ENCODE results near the gene BTBD9. TPM values are rescaled to one million over a fixed set of nuclear protein-coding genes. Genes with fewer than 3 reads are reported as not detected.

BTBD9 gene
- total RNA-seq, 4 donors from 2014 or later, result 17.3 to 50.3 (median 37.8) TPM

DNA sequence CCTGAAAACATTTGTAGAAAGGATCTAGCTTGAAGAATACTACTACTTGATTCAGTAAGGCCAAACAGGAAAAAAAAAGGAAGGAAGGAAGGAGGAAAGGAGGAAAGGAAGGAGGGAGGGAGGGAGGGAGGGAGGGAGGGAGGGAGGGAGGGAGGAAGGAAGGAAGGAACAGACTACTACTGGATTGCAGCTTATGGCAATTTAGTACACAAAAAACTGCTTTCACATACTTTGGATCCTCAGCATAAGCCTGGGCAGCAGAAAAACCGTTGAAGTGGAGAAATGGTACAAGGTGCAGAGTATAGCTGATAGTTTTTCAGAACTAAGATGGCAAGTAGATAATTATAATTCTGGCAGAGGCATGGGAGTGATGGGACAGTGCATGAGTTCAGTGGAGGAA, 201.6 kb downstream of the BTBD9 start:
- no peaks in the 10 kb centered on the region for H3K36me3 ChIP-seq

DNA sequence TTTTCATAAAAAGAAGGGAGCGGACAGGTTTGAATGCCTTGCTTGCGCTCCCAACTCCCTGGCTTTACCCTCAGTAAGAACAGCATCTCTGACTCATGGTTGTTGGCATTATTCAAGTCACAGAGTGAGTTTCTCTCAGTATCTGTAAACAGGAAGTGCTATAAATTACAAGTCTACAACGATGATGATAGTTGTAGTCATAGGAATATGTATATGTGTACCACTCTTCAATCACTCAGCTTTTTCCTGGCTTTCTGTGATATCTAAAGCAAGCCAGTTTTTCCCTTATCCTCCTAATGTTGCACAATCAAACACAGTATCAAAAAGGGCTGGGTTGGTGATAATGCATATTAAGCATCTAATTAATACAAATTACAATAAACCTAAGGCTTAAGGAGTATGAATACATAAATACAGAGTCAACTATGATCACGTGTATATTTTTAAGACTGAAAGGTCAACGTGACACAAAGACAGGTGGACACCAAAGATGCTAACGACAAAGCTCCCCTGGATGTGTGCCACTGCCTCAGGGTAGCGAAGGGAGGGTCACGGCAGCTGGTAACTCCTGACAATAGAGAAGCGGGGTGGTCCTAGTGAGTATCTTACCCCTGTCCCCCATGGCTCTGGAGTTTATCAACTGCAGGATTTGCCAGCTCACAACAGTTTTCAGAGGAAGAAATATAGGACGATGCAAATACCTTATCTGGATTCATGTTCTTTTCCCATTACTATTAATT, 202.8 kb downstream of the BTBD9 start:
- Histone ChIP-seq H3K9me3 (no peaks in the 10 kb centered on the region), H3K36me3 (no peaks in the 10 kb centered on the region), H3K4me1 (no peaks in the 10 kb centered on the region), H3K27ac (no peak overlapping the region), H3K4me3 (no peak overlapping the region), H3K27me3 (no peaks in the 10 kb centered on the region)
- TF ChIP-seq POLR2A (IDR thresholded peaks at IDR 0.05), result no peak
- TF ChIP-seq, protein P1, sequence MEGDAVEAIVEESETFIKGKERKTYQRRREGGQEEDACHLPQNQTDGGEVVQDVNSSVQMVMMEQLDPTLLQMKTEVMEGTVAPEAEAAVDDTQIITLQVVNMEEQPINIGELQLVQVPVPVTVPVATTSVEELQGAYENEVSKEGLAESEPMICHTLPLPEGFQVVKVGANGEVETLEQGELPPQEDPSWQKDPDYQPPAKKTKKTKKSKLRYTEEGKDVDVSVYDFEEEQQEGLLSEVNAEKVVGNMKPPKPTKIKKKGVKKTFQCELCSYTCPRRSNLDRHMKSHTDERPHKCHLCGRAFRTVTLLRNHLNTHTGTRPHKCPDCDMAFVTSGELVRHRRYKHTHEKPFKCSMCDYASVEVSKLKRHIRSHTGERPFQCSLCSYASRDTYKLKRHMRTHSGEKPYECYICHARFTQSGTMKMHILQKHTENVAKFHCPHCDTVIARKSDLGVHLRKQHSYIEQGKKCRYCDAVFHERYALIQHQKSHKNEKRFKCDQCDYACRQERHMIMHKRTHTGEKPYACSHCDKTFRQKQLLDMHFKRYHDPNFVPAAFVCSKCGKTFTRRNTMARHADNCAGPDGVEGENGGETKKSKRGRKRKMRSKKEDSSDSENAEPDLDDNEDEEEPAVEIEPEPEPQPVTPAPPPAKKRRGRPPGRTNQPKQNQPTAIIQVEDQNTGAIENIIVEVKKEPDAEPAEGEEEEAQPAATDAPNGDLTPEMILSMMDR (IDR thresholded peaks at IDR 0.05), result no peak
- DNase-seq, result no peak

More for the DNA sequence above, 201.6 kb downstream of the BTBD9 start:
- Histone ChIP-seq H3K27ac (no peak overlapping the region), H3K9me3 (no peaks in the 10 kb centered on the region), H3K27me3 (no peaks in the 10 kb centered on the region), H3K4me1 (no peaks in the 10 kb centered on the region), H3K4me3 (no peak overlapping the region)
- TF ChIP-seq, protein P1 (IDR thresholded peaks at IDR 0.05), result no peak
- TF ChIP-seq POLR2A (IDR thresholded peaks at IDR 0.05), result no peak
- DNase-seq, result no peak

DNA sequence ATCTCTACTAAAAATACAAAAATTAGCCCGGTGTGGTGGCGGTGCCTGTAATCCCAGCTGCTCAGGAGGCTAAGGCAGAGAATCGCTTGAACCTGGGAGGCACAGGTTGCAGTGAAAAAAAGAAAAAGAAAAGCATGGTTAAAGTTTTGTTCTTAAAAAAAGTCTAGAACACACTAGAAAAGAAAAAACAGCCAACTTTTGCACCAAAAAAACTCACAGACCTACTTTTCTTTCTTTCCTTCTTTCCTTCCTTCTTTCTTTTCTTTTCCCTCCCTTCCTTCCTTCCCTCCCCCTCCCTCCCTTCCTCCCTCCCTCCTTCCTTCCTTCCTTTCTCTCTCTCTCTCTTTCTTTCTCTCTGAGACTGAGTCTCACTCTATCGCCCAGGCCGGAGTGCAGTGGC, 204.4 kb downstream of the BTBD9 start:
- TF ChIP-seq POLR2A (IDR thresholded peaks at IDR 0.05), result no peak
- H3K4me1 ChIP-seq, result no peaks in the 10 kb centered on the region
- H3K36me3 ChIP-seq, result no peaks in the 10 kb centered on the region
- no peak overlapping the region for H3K4me3 ChIP-seq
- H3K27me3 ChIP-seq, result no peaks in the 10 kb centered on the region
- no peaks in the 10 kb centered on the region for H3K9me3 ChIP-seq
- no peak overlapping the region for H3K27ac ChIP-seq
- no peak for DNase-seq

DNA sequence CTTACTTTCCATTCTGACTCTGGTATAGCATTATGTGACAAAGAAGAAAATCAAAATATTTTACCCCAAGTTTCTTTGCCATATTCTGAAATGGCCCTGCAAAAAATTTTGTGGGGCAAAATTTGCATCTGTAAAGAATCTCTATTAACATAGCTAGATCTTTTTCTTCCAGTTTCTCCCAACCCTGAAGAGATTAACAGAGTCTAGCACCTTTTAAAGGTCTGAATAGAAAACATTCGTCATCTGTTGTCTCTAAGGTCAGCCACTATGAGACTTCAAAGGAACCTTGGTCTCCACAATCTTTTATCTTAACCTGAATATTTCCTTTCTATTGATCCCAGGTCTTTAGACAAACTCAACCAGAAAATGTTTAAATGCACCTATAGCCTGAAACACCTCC, 205.7 kb downstream of the BTBD9 start:
- TF ChIP-seq, protein P1 (IDR thresholded peaks at IDR 0.05), result no peak
- TF ChIP-seq POLR2A (IDR thresholded peaks at IDR 0.05), result no peak
- H3K27me3 ChIP-seq, result no peaks in the 10 kb centered on the region
- H3K4me1 ChIP-seq, result no peaks in the 10 kb centered on the region

DNA sequence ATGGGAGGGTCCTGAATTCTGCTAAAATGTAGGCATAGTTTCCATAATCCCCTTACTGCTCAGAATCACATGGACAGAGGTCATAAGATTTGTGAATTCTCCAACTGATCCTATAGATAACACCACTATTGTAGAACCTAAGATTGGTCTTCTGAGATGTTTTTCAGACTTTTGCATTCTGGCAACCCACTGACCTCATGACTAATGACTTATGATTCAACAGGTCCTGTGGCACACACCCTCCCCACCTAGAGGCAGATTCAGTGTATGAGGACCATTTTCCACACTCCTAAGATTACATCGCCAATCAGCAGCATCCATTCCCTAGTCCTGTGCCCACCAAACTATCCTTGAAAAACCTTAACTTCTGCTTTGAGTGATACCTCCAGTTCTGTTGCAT, 207.2 kb downstream of the BTBD9 start:
- Histone ChIP-seq H3K27me3 (no peaks in the 10 kb centered on the region), H3K27ac (no peak overlapping the region), H3K9me3 (no peaks in the 10 kb centered on the region), H3K4me1 (no peaks in the 10 kb centered on the region), H3K36me3 (no peaks in the 10 kb centered on the region), H3K4me3 (no peak overlapping the region)
- TF ChIP-seq, protein P1 (IDR thresholded peaks at IDR 0.05), result no peak
- no peak for TF ChIP-seq POLR2A (IDR thresholded peaks at IDR 0.05)
- DNase-seq, result no peak

More for the DNA sequence above, 205.7 kb downstream of the BTBD9 start:
- no peaks in the 10 kb centered on the region for H3K9me3 ChIP-seq
- H3K4me3 ChIP-seq, result no peak overlapping the region
- H3K36me3 ChIP-seq, result no peaks in the 10 kb centered on the region
- no peak for DNase-seq
- H3K27ac ChIP-seq, result no peak overlapping the region

DNA sequence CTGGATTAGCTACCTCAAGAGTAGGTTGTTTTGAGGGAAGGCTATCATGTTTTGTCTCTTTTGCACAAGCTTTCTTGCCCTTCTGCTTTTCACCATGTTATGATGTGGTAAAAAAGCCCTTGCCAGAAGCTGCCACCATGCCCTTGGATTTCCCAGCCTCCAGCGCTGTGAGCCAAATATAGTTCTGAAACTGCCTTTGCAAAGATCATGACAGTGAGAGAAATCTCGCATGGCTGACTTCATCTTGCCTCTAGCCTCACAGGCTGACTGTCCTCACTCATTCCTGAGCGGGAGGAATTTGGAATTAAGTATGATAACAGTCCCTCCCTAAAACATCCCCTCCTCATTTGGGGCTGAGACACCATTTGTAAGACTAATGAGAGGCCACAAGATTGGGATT, 207.7 kb downstream of the BTBD9 start:
- TF ChIP-seq, protein P1 (IDR thresholded peaks at IDR 0.05), result no peak
- DNase-seq, result no peak
- H3K9me3 ChIP-seq, result no peaks in the 10 kb centered on the region
- H3K4me3 ChIP-seq, result no peak overlapping the region
- H3K27ac ChIP-seq, result no peak overlapping the region
- no peaks in the 10 kb centered on the region for H3K27me3 ChIP-seq
- H3K4me1 ChIP-seq, result no peaks in the 10 kb centered on the region
- H3K36me3 ChIP-seq, result no peaks in the 10 kb centered on the region

All from Peyer's patch (tissue), 4 donors.